ENCODE results near the gene PHLPP1.
A peak's percentile ranks its signal among the peaks of the same experiment; 100 is the strongest.

PHLPP1 gene

DNA sequence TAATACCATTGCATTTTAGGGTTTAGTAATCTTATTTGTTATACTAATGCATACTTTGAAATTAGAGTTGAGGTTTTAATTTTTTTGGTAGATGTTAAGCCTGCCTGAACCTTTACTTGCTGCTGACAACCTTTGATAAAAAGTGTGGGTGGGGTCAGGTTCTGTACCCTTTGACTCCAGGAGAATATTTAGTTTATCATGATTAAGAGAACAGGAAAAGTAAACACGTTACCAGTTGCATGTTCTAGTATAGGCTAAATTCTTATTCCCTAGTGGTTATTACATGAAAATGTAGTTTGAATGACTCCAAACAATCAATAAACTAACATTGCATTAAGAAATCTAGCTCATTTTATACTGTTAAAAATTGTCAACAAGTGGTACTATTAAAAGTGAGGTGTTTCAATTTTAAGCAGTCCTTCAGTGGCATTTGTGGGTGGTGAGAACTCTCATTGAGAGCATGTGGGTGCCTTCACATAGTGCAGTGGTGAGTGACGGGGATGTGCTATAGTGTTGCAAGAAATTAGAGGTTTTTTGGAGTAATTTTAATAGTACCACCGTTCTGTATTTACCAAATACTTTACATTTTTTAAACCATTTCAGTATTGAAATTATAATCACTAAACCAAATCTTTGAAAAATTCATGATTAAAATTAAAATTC, 29.9 kb downstream of the PHLPP1 start:
- TF ChIP-seq, protein P1, sequence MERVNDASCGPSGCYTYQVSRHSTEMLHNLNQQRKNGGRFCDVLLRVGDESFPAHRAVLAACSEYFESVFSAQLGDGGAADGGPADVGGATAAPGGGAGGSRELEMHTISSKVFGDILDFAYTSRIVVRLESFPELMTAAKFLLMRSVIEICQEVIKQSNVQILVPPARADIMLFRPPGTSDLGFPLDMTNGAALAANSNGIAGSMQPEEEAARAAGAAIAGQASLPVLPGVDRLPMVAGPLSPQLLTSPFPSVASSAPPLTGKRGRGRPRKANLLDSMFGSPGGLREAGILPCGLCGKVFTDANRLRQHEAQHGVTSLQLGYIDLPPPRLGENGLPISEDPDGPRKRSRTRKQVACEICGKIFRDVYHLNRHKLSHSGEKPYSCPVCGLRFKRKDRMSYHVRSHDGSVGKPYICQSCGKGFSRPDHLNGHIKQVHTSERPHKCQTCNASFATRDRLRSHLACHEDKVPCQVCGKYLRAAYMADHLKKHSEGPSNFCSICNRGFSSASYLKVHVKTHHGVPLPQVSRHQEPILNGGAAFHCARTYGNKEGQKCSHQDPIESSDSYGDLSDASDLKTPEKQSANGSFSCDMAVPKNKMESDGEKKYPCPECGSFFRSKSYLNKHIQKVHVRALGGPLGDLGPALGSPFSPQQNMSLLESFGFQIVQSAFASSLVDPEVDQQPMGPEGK (CRISPR knock-in tag; IDR thresholded peaks at IDR 0.05; ENCODE audit: borderline replicate concordance), result no peak
- TF ChIP-seq, protein P2, sequence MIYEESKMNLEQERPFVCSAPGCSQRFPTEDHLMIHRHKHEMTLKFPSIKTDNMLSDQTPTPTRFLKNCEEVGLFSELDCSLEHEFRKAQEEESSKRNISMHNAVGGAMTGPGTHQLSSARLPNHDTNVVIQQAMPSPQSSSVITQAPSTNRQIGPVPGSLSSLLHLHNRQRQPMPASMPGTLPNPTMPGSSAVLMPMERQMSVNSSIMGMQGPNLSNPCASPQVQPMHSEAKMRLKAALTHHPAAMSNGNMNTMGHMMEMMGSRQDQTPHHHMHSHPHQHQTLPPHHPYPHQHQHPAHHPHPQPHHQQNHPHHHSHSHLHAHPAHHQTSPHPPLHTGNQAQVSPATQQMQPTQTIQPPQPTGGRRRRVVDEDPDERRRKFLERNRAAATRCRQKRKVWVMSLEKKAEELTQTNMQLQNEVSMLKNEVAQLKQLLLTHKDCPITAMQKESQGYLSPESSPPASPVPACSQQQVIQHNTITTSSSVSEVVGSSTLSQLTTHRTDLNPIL (CRISPR knock-in tag; IDR thresholded peaks at IDR 0.05; ENCODE audit: low read depth), result no peak
- TF ChIP-seq BACH2 (CRISPR knock-in tag; IDR thresholded peaks at IDR 0.05; ENCODE audit: borderline replicate concordance) (no peak), ZNF70 (CRISPR knock-in tag; IDR thresholded peaks at IDR 0.05) (no peak), RARB (CRISPR knock-in tag; IDR thresholded peaks at IDR 0.05) (no peak), TCF4 (CRISPR knock-in tag; IDR thresholded peaks at IDR 0.05; ENCODE audit: borderline replicate concordance) (no peak)
- TF ChIP-seq, protein P3, sequence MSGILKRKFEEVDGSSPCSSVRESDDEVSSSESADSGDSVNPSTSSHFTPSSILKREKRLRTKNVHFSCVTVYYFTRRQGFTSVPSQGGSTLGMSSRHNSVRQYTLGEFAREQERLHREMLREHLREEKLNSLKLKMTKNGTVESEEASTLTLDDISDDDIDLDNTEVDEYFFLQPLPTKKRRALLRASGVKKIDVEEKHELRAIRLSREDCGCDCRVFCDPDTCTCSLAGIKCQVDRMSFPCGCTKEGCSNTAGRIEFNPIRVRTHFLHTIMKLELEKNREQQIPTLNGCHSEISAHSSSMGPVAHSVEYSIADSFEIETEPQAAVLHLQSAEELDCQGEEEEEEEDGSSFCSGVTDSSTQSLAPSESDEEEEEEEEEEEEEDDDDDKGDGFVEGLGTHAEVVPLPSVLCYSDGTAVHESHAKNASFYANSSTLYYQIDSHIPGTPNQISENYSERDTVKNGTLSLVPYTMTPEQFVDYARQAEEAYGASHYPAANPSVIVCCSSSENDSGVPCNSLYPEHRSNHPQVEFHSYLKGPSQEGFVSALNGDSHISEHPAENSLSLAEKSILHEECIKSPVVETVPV (CRISPR knock-in tag; IDR thresholded peaks at IDR 0.05), result no peak
- ATAC-seq, result no peak

DNA sequence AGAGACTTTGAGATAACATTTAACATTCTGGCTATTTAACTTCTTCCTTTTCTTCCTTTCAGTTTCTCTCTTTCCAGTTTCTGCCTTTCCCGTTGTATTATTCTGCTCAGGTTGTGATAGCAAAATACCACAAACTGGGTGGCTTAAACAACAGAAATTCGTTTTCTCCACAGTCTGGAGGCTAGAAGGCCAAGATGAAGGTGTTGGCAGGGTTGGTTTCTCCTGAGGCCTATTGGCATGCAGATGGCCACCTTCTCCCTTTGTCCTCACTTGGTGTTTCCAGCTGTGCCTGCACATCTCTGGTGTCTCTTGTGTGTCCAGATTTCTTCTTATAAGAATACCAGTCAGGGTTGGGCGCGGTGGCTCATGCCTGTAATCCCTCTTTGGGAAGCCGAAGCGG, 34.0 kb downstream of the PHLPP1 start:
- TF ChIP-seq ARNTL (CRISPR knock-in tag; IDR thresholded peaks at IDR 0.05; ENCODE audit: borderline replicate concordance, low read depth) (no peak), ZFP30 (CRISPR knock-in tag; IDR thresholded peaks at IDR 0.05) (no peak), TOX (CRISPR knock-in tag; IDR thresholded peaks at IDR 0.05; ENCODE audit: borderline replicate concordance) (no peak)
- no peak for ATAC-seq

DNA sequence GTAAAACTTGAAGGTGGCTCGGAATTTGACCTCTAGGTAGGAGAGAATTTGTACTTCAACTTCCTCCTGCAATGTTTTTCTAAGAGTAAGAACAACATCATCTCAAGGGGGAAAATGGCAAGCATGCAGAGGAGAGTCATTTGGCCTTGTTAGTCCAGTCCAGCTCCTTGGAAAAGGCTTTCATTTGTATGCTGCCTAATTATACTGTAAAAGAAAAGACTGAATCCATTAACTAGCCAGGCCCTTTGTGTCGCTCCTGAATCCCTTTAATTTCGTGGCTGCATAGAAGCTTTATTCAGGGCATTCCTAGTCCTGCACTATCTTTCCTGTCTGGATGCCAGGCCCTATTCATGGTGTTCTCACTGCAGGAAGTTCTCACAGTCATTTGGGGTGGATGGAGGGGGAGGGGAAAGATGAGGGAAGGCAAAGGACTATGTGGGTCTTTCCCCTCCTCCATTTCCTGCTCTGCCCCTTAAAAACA, 36.0 kb downstream of the PHLPP1 start:
- TF ChIP-seq OSR1 (CRISPR knock-in tag; IDR thresholded peaks at IDR 0.05) (no peak), SNAI2 (CRISPR knock-in tag; IDR thresholded peaks at IDR 0.05) (no peak), ZNF8 (CRISPR knock-in tag; IDR thresholded peaks at IDR 0.05) (no peak), ISL1 (CRISPR knock-in tag; IDR thresholded peaks at IDR 0.05) (no peak), ARNTL (CRISPR knock-in tag; IDR thresholded peaks at IDR 0.05; ENCODE audit: borderline replicate concordance, low read depth) (no peak), ZNF565 (CRISPR knock-in tag; conservative IDR thresholded peaks at IDR 0.05; ENCODE audit: low read depth) (no peak), BACH2 (CRISPR knock-in tag; IDR thresholded peaks at IDR 0.05; ENCODE audit: borderline replicate concordance) (no peak), TOX (CRISPR knock-in tag; IDR thresholded peaks at IDR 0.05; ENCODE audit: borderline replicate concordance) (no peak), ZC3H10 (CRISPR knock-in tag; IDR thresholded peaks at IDR 0.05) (no peak), CSDC2 (CRISPR knock-in tag; IDR thresholded peaks at IDR 0.05) (no peak), ESRRG (CRISPR knock-in tag; IDR thresholded peaks at IDR 0.05) (no peak), ZNF70 (CRISPR knock-in tag; IDR thresholded peaks at IDR 0.05) (no peak), ZFP30 (CRISPR knock-in tag; IDR thresholded peaks at IDR 0.05) (no peak), RARB (CRISPR knock-in tag; IDR thresholded peaks at IDR 0.05) (no peak), ZFP3 (CRISPR knock-in tag; IDR thresholded peaks at IDR 0.05) (no peak), GLIS3 (CRISPR knock-in tag; IDR thresholded peaks at IDR 0.05) (no peak)
- TF ChIP-seq, protein P3 (CRISPR knock-in tag; IDR thresholded peaks at IDR 0.05), result no peak
- TF ChIP-seq, protein P1 (CRISPR knock-in tag; IDR thresholded peaks at IDR 0.05; ENCODE audit: borderline replicate concordance), result no peak
- TF ChIP-seq, protein P4, sequence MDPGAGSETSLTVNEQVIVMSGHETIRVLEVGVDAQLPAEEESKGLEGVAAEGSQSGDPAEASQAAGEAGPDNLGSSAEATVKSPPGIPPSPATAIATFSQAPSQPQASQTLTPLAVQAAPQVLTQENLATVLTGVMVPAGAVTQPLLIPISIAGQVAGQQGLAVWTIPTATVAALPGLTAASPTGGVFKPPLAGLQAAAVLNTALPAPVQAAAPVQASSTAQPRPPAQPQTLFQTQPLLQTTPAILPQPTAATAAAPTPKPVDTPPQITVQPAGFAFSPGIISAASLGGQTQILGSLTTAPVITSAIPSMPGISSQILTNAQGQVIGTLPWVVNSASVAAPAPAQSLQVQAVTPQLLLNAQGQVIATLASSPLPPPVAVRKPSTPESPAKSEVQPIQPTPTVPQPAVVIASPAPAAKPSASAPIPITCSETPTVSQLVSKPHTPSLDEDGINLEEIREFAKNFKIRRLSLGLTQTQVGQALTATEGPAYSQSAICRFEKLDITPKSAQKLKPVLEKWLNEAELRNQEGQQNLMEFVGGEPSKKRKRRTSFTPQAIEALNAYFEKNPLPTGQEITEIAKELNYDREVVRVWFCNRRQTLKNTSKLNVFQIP (CRISPR knock-in tag; IDR thresholded peaks at IDR 0.05; ENCODE audit: borderline replicate concordance, low read depth), result no peak
- peak; percentile 28; the same call in 1 of the 3 replicates for ATAC-seq

Data from SK-N-SH treated with all-trans-retinoic acid at 6 μM for 48 hours (cell line).